IPS-18a (cell line): ENCODE measurements around the gene ODC1.

Source experiments
- H3K27ac ChIP-seq: one replicate; pipeline ENCODE4 v1.5.1; 2013; ENCODE audit warnings: low read length
- H3K27me3 ChIP-seq: one replicate; pipeline ENCODE4 v1.6.1; 2013; ENCODE audit warnings: mild to moderate bottlenecking, low read length; ENCODE audit not compliant: control insufficient read depth, insufficient read depth
- H3K36me3 ChIP-seq: one replicate; pipeline ENCODE4 v1.6.1; 2013; ENCODE audit warnings: low read depth, low read length; ENCODE audit not compliant: control insufficient read depth
- H3K4me1 ChIP-seq: one replicate; pipeline ENCODE4 v1.6.1; 2013; ENCODE audit warnings: low read depth, low read length; ENCODE audit not compliant: control insufficient read depth
- H3K4me3 ChIP-seq: one replicate; pipeline ENCODE4 v1.5.1; 2013; ENCODE audit warnings: low read length
- H3K9ac ChIP-seq: one replicate; pipeline ENCODE4 v1.6.1; 2013; ENCODE audit warnings: mild to moderate bottlenecking, low read length, moderate library complexity
- H3K9me3 ChIP-seq: one replicate; pipeline ENCODE4 v1.6.1; 2013; ENCODE audit warnings: low read depth, low read length; ENCODE audit not compliant: control insufficient read depth

The ODC1 gene

GRCh38 chr2:10476723-10477442 lies 28.8 kb upstream of the ODC1 start:
- no peak overlapping the region for H3K9ac ChIP-seq
- H3K36me3 ChIP-seq, result no peaks in the 10 kb centered on the region
- no peak overlapping the region for H3K27ac ChIP-seq
- H3K4me3 ChIP-seq, result no peak overlapping the region
- H3K27me3 ChIP-seq, result no peaks in the 10 kb centered on the region
- H3K4me1 ChIP-seq, result peaks cover 9% of the 10 kb centered on the region
- no peaks in the 10 kb centered on the region for H3K9me3 ChIP-seq

GRCh38 chr2:10475811-10476660 lies 27.9 kb upstream of the ODC1 start:
- no peaks in the 10 kb centered on the region for H3K9me3 ChIP-seq
- H3K27ac ChIP-seq, result no peak overlapping the region
- peaks cover 9% of the 10 kb centered on the region for H3K4me1 ChIP-seq
- H3K27me3 ChIP-seq, result no peaks in the 10 kb centered on the region
- no peak overlapping the region for H3K4me3 ChIP-seq
- H3K36me3 ChIP-seq, result no peaks in the 10 kb centered on the region
- no peak overlapping the region for H3K9ac ChIP-seq

GRCh38 chr2:10475221-10475722 lies 27.1 kb upstream of the ODC1 start:
- no peaks in the 10 kb centered on the region for H3K9me3 ChIP-seq
- no peak overlapping the region for H3K9ac ChIP-seq
- no peaks in the 10 kb centered on the region for H3K27me3 ChIP-seq
- no peaks in the 10 kb centered on the region for H3K36me3 ChIP-seq
- no peak overlapping the region for H3K27ac ChIP-seq
- no peak overlapping the region for H3K4me3 ChIP-seq
- H3K4me1 ChIP-seq, result peaks cover 9% of the 10 kb centered on the region

- no peaks in the 10 kb centered on the region for H3K27me3 ChIP-seq
- no peak overlapping the region for H3K9ac ChIP-seq
- no peaks in the 10 kb centered on the region for H3K9me3 ChIP-seq
- H3K27ac ChIP-seq, result no peak overlapping the region
- no peaks in the 10 kb centered on the region for H3K36me3 ChIP-seq
- H3K4me3 ChIP-seq, result no peak overlapping the region
- peaks cover 9% of the 10 kb centered on the region for H3K4me1 ChIP-seq
These were observed 25.1 kb upstream of the ODC1 start for GRCh38 chr2:10473121-10473756.

- no peak overlapping the region for H3K27ac ChIP-seq
- no peak overlapping the region for H3K9ac ChIP-seq
- H3K4me1 ChIP-seq, result no peaks in the 10 kb centered on the region
- H3K4me3 ChIP-seq, result no peak overlapping the region
- H3K27me3 ChIP-seq, result no peaks in the 10 kb centered on the region
- no peaks in the 10 kb centered on the region for H3K9me3 ChIP-seq
- H3K36me3 ChIP-seq, result no peaks in the 10 kb centered on the region
These were observed 23.8 kb upstream of the ODC1 start for GRCh38 chr2:10471955-10472354.

GRCh38 chr2:10471046-10471571 lies 23.0 kb upstream of the ODC1 start:
- Histone ChIP-seq H3K27me3 (no peaks in the 10 kb centered on the region), H3K9me3 (no peaks in the 10 kb centered on the region), H3K4me3 (no peak overlapping the region), H3K27ac (no peak overlapping the region), H3K9ac (no peak overlapping the region), H3K4me1 (no peaks in the 10 kb centered on the region), H3K36me3 (no peaks in the 10 kb centered on the region)

GRCh38 chr2:10469955-10470608 lies 22.0 kb upstream of the ODC1 start:
- H3K27ac ChIP-seq, result no peak overlapping the region
- no peaks in the 10 kb centered on the region for H3K9me3 ChIP-seq
- H3K9ac ChIP-seq, result no peak overlapping the region
- H3K4me3 ChIP-seq, result no peak overlapping the region
- H3K36me3 ChIP-seq, result no peaks in the 10 kb centered on the region
- no peaks in the 10 kb centered on the region for H3K27me3 ChIP-seq
- H3K4me1 ChIP-seq, result no peaks in the 10 kb centered on the region

- no peak overlapping the region for H3K27ac ChIP-seq
These were observed 21.2 kb upstream of the ODC1 start for GRCh38 chr2:10469301-10469700.

GRCh38 chr2:10467401-10467800 lies 19.3 kb upstream of the ODC1 start:
- Histone ChIP-seq H3K4me1 (no peaks in the 10 kb centered on the region), H3K9ac (no peak overlapping the region), H3K36me3 (no peaks in the 10 kb centered on the region), H3K27me3 (no peaks in the 10 kb centered on the region), H3K4me3 (no peak overlapping the region), H3K27ac (no peak overlapping the region), H3K9me3 (no peaks in the 10 kb centered on the region)

More at GRCh38 chr2:10469301-10469700, 21.2 kb upstream of the ODC1 start:
- H3K9ac ChIP-seq, result no peak overlapping the region
- no peak overlapping the region for H3K4me3 ChIP-seq
- no peaks in the 10 kb centered on the region for H3K9me3 ChIP-seq
- no peaks in the 10 kb centered on the region for H3K27me3 ChIP-seq
- no peaks in the 10 kb centered on the region for H3K4me1 ChIP-seq
- no peaks in the 10 kb centered on the region for H3K36me3 ChIP-seq

GRCh38 chr2:10466801-10467200 lies 18.7 kb upstream of the ODC1 start:
- no peaks in the 10 kb centered on the region for H3K9me3 ChIP-seq
- H3K27ac ChIP-seq, result no peak overlapping the region
- no peaks in the 10 kb centered on the region for H3K36me3 ChIP-seq
- no peak overlapping the region for H3K4me3 ChIP-seq
- H3K27me3 ChIP-seq, result no peaks in the 10 kb centered on the region
- H3K4me1 ChIP-seq, result no peaks in the 10 kb centered on the region
- H3K9ac ChIP-seq, result no peak overlapping the region

GRCh38 chr2:10465910-10466309 lies 17.8 kb upstream of the ODC1 start:
- no peaks in the 10 kb centered on the region for H3K36me3 ChIP-seq
- no peaks in the 10 kb centered on the region for H3K4me1 ChIP-seq
- no peak overlapping the region for H3K9ac ChIP-seq
- no peak overlapping the region for H3K4me3 ChIP-seq
- no peak overlapping the region for H3K27ac ChIP-seq
- H3K9me3 ChIP-seq, result no peaks in the 10 kb centered on the region
- no peaks in the 10 kb centered on the region for H3K27me3 ChIP-seq
